ENCODE data around the gene TROAP. TPM values are rescaled to one million over a fixed set of nuclear protein-coding genes. Genes with fewer than 3 reads are reported as not detected.
"Not testable (repeated sequence)": the region's sequence is repeated elsewhere in the genome, so short reads cannot be mapped to it uniquely, and the experiment has no call there.

TROAP gene
- total RNA-seq (2014; rRNA removed; shearing (Covaris generic)): 65.3 and 71.4 TPM in 2 replicates

GRCh38 chr12:49322708-49323523 lies at the start of gene TROAP:
Gene TROAP (plus strand): TSS chr12:49323255. CDS start chr12:49323609, 354 bp downstream.
- peak; percentile 99 for DNase-seq (ENCODE audit: low spot score)

- DNase-seq (ENCODE audit: low spot score): peak; percentile 31
Measured at GRCh38 chr12:49273726-49274395, 49.2 kb upstream of the TROAP start.

- DNase-seq (ENCODE audit: low spot score): peak; percentile 19
Measured at GRCh38 chr12:49274396-49275069, 48.5 kb upstream of the TROAP start.

- no peak for DNase-seq (ENCODE audit: low spot score)
Measured at GRCh38 chr12:49276304-49277290, 46.5 kb upstream of the TROAP start.

GRCh38 chr12:49277466-49277865 lies 45.6 kb upstream of the TROAP start:
- no peak for DNase-seq (ENCODE audit: low spot score)

GRCh38 chr12:49279706-49280159 lies 43.3 kb upstream of the TROAP start:
- DNase-seq (ENCODE audit: low spot score): no peak

- DNase-seq (ENCODE audit: low spot score): not testable (repeated sequence)
Measured at GRCh38 chr12:49280545-49280944, 42.5 kb upstream of the TROAP start.

GRCh38 chr12:49282302-49282701 lies 40.8 kb upstream of the TROAP start:
- DNase-seq (ENCODE audit: low spot score): no peak

- not testable (repeated sequence) for DNase-seq (ENCODE audit: low spot score)
Measured at GRCh38 chr12:49282740-49283375, 40.2 kb upstream of the TROAP start.

GRCh38 chr12:49283541-49284429 lies 39.3 kb upstream of the TROAP start:
- no peak for DNase-seq (ENCODE audit: low spot score)

GRCh38 chr12:49284672-49285071 lies 38.4 kb upstream of the TROAP start:
- no peak for DNase-seq (ENCODE audit: low spot score)

GRCh38 chr12:49287876-49288275 lies 35.2 kb upstream of the TROAP start:
- no peak for DNase-seq (ENCODE audit: low spot score)

- peak; percentile 70 for DNase-seq (ENCODE audit: low spot score)
Measured at GRCh38 chr12:49288412-49288853, 34.6 kb upstream of the TROAP start.

GRCh38 chr12:49288922-49289555 lies 34.0 kb upstream of the TROAP start:
- DNase-seq (ENCODE audit: low spot score): no peak

- no peak for DNase-seq (ENCODE audit: low spot score)
Measured at GRCh38 chr12:49292729-49293055, 30.4 kb upstream of the TROAP start.

GRCh38 chr12:49293056-49293956 lies 29.7 kb upstream of the TROAP start:
- no peak for DNase-seq (ENCODE audit: low spot score)

GRCh38 chr12:49294086-49294803 lies 28.8 kb upstream of the TROAP start:
- DNase-seq (ENCODE audit: low spot score): no peak

- DNase-seq (ENCODE audit: low spot score): no peak
Measured at GRCh38 chr12:49294804-49295081, 28.3 kb upstream of the TROAP start.

All from HT-29 (cell line).